ENCODE results near the gene CDC42. TPM values are rescaled to one million over a fixed set of nuclear protein-coding genes. Genes with fewer than 3 reads are reported as not detected.
A peak's percentile ranks its signal among the peaks of the same experiment; 100 is the strongest.

CDC42 gene
- total and polyA plus RNA-seq, 2 of the 13 experiments (the other 11 are each of a cell fraction or from before 2014, with no cell fraction given) = 138 to 237 TPM

DNA sequence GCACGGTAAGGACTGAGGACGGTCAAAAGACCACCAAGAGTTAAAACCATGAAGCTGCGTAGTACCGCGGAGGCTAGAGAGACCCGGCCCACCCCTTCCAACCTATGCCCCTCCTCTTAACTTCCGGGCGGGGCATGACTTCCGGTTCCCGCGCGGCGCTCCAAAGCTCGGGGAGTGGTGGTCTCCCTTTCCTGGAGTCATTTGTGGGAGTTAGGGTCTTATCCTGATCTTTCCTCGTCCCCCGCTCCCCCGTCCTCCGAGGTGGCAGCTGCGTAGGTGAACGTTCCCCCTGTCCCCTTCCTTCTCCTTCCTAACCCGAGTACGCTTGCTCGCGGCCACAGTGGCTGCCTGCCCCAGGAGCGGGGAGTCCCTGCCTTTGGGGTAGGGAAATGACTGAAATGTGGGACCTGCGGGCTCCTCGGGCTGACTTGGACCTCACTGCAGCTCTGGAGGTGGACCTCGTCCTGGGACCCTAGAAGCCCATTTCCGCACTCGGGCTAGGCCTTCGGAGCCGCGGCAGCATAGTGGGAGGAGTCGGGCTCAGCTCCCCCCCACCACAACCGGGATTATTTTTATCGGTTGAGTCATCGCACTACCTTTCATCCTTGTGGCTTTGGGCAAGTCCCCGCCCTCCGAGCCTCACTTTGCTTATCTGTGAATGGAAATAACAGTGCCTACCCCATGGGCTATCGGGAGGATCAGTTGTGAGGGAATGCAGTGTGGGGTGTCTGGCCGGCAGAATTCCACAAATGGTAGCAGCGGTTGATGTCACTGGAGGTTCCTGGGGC, 26.9 kb upstream of the CDC42 start (continued):
- TF ChIP-seq ZNF616 (CRISPR knock-in tag; IDR thresholded peaks at IDR 0.05; ENCODE audit: low read depth) (no peak), ZNF547 (CRISPR knock-in tag; IDR thresholded peaks at IDR 0.05) (peak; percentile 61; the same call in 1 of the 2 replicates), ZNF460 (CRISPR knock-in tag; IDR thresholded peaks at IDR 0.05; ENCODE audit: borderline replicate concordance) (no peak), NFE2L1 (CRISPR knock-in tag; IDR thresholded peaks at IDR 0.05; ENCODE audit: borderline replicate concordance) (no peak), POLR2AphosphoS2 (IDR thresholded peaks at IDR 0.05; ENCODE audit: low read depth, low read length) (no peak), CCDC6 (CRISPR knock-in tag; IDR thresholded peaks at IDR 0.05) (no peak), KLF11 (CRISPR knock-in tag; IDR thresholded peaks at IDR 0.05) (no peak), ZNF552 (CRISPR knock-in tag; IDR thresholded peaks at IDR 0.05; ENCODE audit: borderline replicate concordance) (no peak; the same call in 1 of the 2 replicates), NRL (CRISPR knock-in tag; IDR thresholded peaks at IDR 0.05; ENCODE audit: borderline replicate concordance) (no peak), ZNF572 (CRISPR knock-in tag; IDR thresholded peaks at IDR 0.05) (no peak), TEAD2 (CRISPR knock-in tag; IDR thresholded peaks at IDR 0.05) (no peak), ZNF564 (CRISPR knock-in tag; IDR thresholded peaks at IDR 0.05) (0 out of 2 replicates have a peak, but pooled peaks have one; percentile 44), DNMT3B (CRISPR knock-in tag; conservative IDR thresholded peaks at IDR 0.05) (no peak; the same call in 1 of the 2 replicates), RFXANK (CRISPR knock-in tag; IDR thresholded peaks at IDR 0.05) (0 out of 2 replicates have a peak, but pooled peaks have one; percentile 25), CENPX (CRISPR knock-in tag; IDR thresholded peaks at IDR 0.05) (no peak), HNF4A (CRISPR knock-in tag; IDR thresholded peaks at IDR 0.05) (peak; percentile 14)
- TF ChIP-seq, protein P1, sequence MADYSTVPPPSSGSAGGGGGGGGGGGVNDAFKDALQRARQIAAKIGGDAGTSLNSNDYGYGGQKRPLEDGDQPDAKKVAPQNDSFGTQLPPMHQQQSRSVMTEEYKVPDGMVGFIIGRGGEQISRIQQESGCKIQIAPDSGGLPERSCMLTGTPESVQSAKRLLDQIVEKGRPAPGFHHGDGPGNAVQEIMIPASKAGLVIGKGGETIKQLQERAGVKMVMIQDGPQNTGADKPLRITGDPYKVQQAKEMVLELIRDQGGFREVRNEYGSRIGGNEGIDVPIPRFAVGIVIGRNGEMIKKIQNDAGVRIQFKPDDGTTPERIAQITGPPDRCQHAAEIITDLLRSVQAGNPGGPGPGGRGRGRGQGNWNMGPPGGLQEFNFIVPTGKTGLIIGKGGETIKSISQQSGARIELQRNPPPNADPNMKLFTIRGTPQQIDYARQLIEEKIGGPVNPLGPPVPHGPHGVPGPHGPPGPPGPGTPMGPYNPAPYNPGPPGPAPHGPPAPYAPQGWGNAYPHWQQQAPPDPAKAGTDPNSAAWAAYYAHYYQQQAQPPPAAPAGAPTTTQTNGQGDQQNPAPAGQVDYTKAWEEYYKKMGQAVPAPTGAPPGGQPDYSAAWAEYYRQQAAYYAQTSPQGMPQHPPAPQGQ (CRISPR knock-in tag; IDR thresholded peaks at IDR 0.05; ENCODE audit: borderline replicate concordance) = no peak
- TF ChIP-seq, protein P2, sequence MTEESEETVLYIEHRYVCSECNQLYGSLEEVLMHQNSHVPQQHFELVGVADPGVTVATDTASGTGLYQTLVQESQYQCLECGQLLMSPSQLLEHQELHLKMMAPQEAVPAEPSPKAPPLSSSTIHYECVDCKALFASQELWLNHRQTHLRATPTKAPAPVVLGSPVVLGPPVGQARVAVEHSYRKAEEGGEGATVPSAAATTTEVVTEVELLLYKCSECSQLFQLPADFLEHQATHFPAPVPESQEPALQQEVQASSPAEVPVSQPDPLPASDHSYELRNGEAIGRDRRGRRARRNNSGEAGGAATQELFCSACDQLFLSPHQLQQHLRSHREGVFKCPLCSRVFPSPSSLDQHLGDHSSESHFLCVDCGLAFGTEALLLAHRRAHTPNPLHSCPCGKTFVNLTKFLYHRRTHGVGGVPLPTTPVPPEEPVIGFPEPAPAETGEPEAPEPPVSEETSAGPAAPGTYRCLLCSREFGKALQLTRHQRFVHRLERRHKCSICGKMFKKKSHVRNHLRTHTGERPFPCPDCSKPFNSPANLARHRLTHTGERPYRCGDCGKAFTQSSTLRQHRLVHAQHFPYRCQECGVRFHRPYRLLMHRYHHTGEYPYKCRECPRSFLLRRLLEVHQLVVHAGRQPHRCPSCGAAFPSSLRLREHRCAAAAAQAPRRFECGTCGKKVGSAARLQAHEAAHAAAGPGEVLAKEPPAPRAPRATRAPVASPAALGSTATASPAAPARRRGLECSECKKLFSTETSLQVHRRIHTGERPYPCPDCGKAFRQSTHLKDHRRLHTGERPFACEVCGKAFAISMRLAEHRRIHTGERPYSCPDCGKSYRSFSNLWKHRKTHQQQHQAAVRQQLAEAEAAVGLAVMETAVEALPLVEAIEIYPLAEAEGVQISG (CRISPR knock-in tag; IDR thresholded peaks at IDR 0.05) = peak; percentile 100
- TF ChIP-seq, protein P3, sequence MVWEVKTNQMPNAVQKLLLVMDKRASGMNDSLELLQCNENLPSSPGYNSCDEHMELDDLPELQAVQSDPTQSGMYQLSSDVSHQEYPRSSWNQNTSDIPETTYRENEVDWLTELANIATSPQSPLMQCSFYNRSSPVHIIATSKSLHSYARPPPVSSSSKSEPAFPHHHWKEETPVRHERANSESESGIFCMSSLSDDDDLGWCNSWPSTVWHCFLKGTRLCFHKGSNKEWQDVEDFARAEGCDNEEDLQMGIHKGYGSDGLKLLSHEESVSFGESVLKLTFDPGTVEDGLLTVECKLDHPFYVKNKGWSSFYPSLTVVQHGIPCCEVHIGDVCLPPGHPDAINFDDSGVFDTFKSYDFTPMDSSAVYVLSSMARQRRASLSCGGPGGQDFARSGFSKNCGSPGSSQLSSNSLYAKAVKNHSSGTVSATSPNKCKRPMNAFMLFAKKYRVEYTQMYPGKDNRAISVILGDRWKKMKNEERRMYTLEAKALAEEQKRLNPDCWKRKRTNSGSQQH (CRISPR knock-in tag; IDR thresholded peaks at IDR 0.05; ENCODE audit: low read depth) = peak; percentile 64
- TF ChIP-seq, protein P4, sequence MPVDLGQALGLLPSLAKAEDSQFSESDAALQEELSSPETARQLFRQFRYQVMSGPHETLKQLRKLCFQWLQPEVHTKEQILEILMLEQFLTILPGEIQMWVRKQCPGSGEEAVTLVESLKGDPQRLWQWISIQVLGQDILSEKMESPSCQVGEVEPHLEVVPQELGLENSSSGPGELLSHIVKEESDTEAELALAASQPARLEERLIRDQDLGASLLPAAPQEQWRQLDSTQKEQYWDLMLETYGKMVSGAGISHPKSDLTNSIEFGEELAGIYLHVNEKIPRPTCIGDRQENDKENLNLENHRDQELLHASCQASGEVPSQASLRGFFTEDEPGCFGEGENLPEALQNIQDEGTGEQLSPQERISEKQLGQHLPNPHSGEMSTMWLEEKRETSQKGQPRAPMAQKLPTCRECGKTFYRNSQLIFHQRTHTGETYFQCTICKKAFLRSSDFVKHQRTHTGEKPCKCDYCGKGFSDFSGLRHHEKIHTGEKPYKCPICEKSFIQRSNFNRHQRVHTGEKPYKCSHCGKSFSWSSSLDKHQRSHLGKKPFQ (CRISPR knock-in tag; IDR thresholded peaks at IDR 0.05; ENCODE audit: insufficient replicate concordance) = no peak
- TF ChIP-seq, protein P5, sequence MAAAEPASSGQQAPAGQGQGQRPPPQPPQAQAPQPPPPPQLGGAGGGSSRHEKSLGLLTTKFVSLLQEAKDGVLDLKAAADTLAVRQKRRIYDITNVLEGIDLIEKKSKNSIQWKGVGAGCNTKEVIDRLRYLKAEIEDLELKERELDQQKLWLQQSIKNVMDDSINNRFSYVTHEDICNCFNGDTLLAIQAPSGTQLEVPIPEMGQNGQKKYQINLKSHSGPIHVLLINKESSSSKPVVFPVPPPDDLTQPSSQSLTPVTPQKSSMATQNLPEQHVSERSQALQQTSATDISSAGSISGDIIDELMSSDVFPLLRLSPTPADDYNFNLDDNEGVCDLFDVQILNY (CRISPR knock-in tag; conservative IDR thresholded peaks at IDR 0.05) = no peak

All from HepG2 (cell line).